ENCODE measurements around the gene EFCAB3. TPM values are rescaled to one million over a fixed set of nuclear protein-coding genes. Genes with fewer than 3 reads are reported as not detected.

The EFCAB3 gene
- total RNA-seq, 2 experiments from 2014 or later, result not detected

Other genes with a start within 250 kb of the EFCAB3 start
- gene METTL2A, start 43.3 kb downstream of the EFCAB3 start, total RNA-seq, result 10 to 100 TPM; 18.8 to 20.2 TPM
- gene TLK2, start 98.3 kb downstream of the EFCAB3 start, total RNA-seq, result 10 to 100 TPM; 33.4 to 38.3 TPM
- 1 to 10 TPM; 1.7 to 2.3 TPM for gene MRC2, start 247.1 kb downstream of the EFCAB3 start, total RNA-seq

Measured in activated CD8-positive, alpha-beta T cell treated with anti-CD3 and anti-CD28 coated beads, Interleukin-2, amount 10 ng/mL, durations not matched to agents 7 days and 5 days (primary cell).